Cardiac fibroblast (primary cell): ENCODE data around the gene ZCCHC8.
"Not testable (repeated sequence)": the region's sequence is repeated elsewhere in the genome, so short reads cannot be mapped to it uniquely, and the experiment has no call there.

ENCODE experiments used
- DNase-seq, 2 donors: peaks; one replicate each; pipeline versions ENCODE4 v3.0.0 to v3.0.0-alpha.2; 2010; ENCODE audit warnings: low read depth in 2 of 2
- H3K4me3 ChIP-seq, 2 donors: replicated peaks in 1 of 2; 1 replicate in 1 of 2; 2 replicates in 1 of 2; pipeline ENCODE4 v1.5.1; 2011; ENCODE audit warnings: low read depth in 2 of 2, low read length in 2 of 2, mild to moderate bottlenecking in 2 of 2, moderate library complexity in 1 of 2
- CTCF ChIP-seq: IDR thresholded peaks from one replicate; pipeline ENCODE4 v1.5.1; 2011; ENCODE audit warnings: low read depth, mild to moderate bottlenecking, low read length, inconsistent platforms

The ZCCHC8 gene

GRCh38 chr12:122435186-122435585 lies 65.5 kb downstream of the ZCCHC8 start:
- no peak for DNase-seq
- H3K4me3 ChIP-seq, result no peak overlapping the region
- TF ChIP-seq CTCF, result no peak

GRCh38 chr12:122429043-122429442 lies 71.7 kb downstream of the ZCCHC8 start:
- DNase-seq, result not testable (repeated sequence)

GRCh38 chr12:122427403-122427802 lies 73.3 kb downstream of the ZCCHC8 start:
- DNase-seq, result no peak
- no peak for TF ChIP-seq CTCF
- no peak overlapping the region for H3K4me3 ChIP-seq

More at GRCh38 chr12:122429043-122429442, 71.7 kb downstream of the ZCCHC8 start:
- H3K4me3 ChIP-seq, result not testable (repeated sequence)

- peak; percentile 39 to 45 for DNase-seq
- peak overlapping the region; percentile 56 to 59 for H3K4me3 ChIP-seq
- TF ChIP-seq CTCF, result no peak
Observed at GRCh38 chr12:122423258-122424165, 77.2 kb downstream of the ZCCHC8 start.

GRCh38 chr12:122422730-122423257 lies 77.9 kb downstream of the ZCCHC8 start:
- H3K4me3 ChIP-seq, result peak overlapping the region; percentile 56 to 59
- DNase-seq, result peak; percentile 45 to 76
- TF ChIP-seq CTCF, result no peak

- peak; percentile 44 for TF ChIP-seq CTCF
- H3K4me3 ChIP-seq, result peak within 1 kb of the TSS; percentile 75 to 79
- peak; percentile 72 to 82 for DNase-seq
Observed at GRCh38 chr12:122421821-122422729, 78.7 kb downstream of the ZCCHC8 start, which contains the start of gene CLIP1. CLIP1 (minus strand) TSS chr12:122422669; CDS start chr12:122380452, 42,217 bp downstream.
